Renal pelvis (tissue), 12 donors: ENCODE data around the gene TBC1D3E. TPM values are rescaled to one million over a fixed set of nuclear protein-coding genes. Genes with fewer than 3 reads are reported as not detected.
"Not testable (repeated sequence)": the region's sequence is repeated elsewhere in the genome, so short reads cannot be mapped to it uniquely, and the experiment has no call there.

Source experiments
- DNase-seq: peaks from one replicate; pipeline ENCODE4 v3.0.0-alpha.2; 2013
- long read RNA-seq, 16 experiments: transcript quantifications; one replicate each; lab custom pipeline, GENCODE V29; 2026
- polyA plus RNA-seq, 3 donors: library from polyadenylated mRNA; unstranded; fragments of 120-200 nt; gene quantifications; one replicate each; pipeline ENCODE4 v1.2.1, GENCODE V29; 2013; ENCODE audit not compliant: insufficient read length in 3 of 3

Gene TBC1D3E
- not detected for polyA plus RNA-seq
- long read RNA-seq, donor 1: 0 reads
- long read RNA-seq, donor 2: 0 reads
- long read RNA-seq, donor 3: 0 reads
- long read RNA-seq, donor 4: 0 reads
- long read RNA-seq, donor 5: 0 reads
- long read RNA-seq, donor 6: 0 reads
- long read RNA-seq, donor 7: 0 reads
- long read RNA-seq, donor 8: 0 reads
- long read RNA-seq, donor 9: 0 reads
- long read RNA-seq, donor 10: 0 reads
- long read RNA-seq, donor 11: 0 reads
- long read RNA-seq, donor 12: 0 reads
- long read RNA-seq, donor 13: 0 reads
- long read RNA-seq, donor 14: 0 reads
- long read RNA-seq, donor 15: 0 reads
- long read RNA-seq, donor 16, partial matches to known transcripts: 0 of 6 reads
- long read RNA-seq, donor 16, other reads (novel, unspliced or antisense): 6 of 6 reads

GRCh38 chr17:38127651-38128050 is at the start of gene TBC1D3E:
TSS of gene TBC1D3E (plus strand) at chr17:38127951. CDS start at chr17:38129496, 1,545 bp downstream.
- not testable (repeated sequence) for DNase-seq

GRCh38 chr17:38087344-38087743 is 40.4 kb upstream of the TBC1D3E start:
- not testable (repeated sequence) for DNase-seq

- DNase-seq: not testable (repeated sequence)
These were observed 39.6 kb upstream of the TBC1D3E start for GRCh38 chr17:38088120-38088519.

- DNase-seq: not testable (repeated sequence)
These were observed 33.6 kb upstream of the TBC1D3E start for GRCh38 chr17:38094059-38094694.

- not testable (repeated sequence) for DNase-seq
These were observed 28.5 kb upstream of the TBC1D3E start for GRCh38 chr17:38099262-38099661.

- DNase-seq: not testable (repeated sequence)
These were observed 7.9 kb upstream of the TBC1D3E start for GRCh38 chr17:38119829-38120228.

- DNase-seq: not testable (repeated sequence)
These were observed 7.1 kb downstream of the TBC1D3E start for GRCh38 chr17:38134860-38135259.

Other genes starting within 250 kb of the TBC1D3E start
- gene TBC1D3K, start 203.5 kb upstream of the TBC1D3E start, polyA plus RNA-seq: not detected
- gene TBC1D3L, start 138.9 kb upstream of the TBC1D3E start, polyA plus RNA-seq: 10 to 100 TPM; 21.2 to 38.8 (median 22.4) TPM
- gene TBC1D3D, start 124.0 kb upstream of the TBC1D3E start, polyA plus RNA-seq: 1 to 10 TPM in 1 of 3 donors, under 1 TPM in 2; 0.39 to 4.3 (median 0.77) TPM
- gene TBC1D3C, start 59.3 kb upstream of the TBC1D3E start, polyA plus RNA-seq: not detected
- not detected for gene TBC1D3, start 64.6 kb downstream of the TBC1D3E start, polyA plus RNA-seq
- gene MRPL45, start 169.2 kb downstream of the TBC1D3E start, polyA plus RNA-seq: 10 to 100 TPM; 58.8 to 65.7 (median 63.2) TPM
- gene GPR179, start 216.0 kb downstream of the TBC1D3E start, polyA plus RNA-seq: under 1 TPM; 0.10 to 0.16 (median 0.12) TPM
- 10 to 100 TPM; 16.9 to 22.8 (median 21.1) TPM for gene SOCS7, start 223.9 kb downstream of the TBC1D3E start, polyA plus RNA-seq